CD1c-positive myeloid dendritic cell (primary cell): ENCODE data around the gene CCDC106.

ENCODE experiments used
- DNase-seq: peaks from one replicate; pipeline ENCODE4 v3.0.0-alpha.2; 2016; ENCODE audit errors: extremely low spot score

Gene CCDC106

DNA sequence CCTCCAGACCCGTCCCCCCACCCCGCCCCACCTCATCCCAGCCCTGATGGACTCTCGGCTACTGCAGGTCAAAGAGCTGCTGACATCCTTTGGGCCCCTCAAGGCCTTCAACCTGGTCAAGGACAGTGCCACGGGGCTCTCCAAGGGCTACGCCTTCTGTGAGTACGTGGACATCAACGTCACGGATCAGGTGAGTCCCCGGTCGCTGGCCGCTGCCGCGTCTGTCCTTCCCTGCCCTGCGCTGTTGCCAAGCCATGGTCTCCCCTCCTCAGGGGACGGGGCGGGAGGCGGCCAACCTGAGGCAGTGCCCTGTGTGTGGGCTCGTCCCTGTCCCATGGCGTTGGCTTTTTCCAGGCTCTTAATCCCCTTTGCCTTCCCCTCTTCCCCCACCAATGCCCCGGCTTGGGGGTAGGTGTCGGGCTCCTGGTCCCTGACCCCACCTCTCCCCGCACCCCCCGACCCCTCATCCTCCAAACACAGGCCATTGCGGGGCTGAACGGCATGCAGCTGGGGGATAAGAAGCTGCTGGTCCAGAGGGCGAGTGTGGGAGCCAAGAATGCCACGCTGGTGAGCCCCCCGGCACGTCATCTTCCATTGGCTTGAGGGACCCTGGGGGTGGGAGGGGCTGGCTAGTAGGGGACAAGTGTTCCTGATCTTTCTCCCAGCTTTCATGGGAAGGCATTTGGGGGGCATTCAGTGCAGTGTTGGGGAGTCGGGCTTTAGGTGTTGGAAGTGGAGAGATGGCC lies 20.8 kb downstream of the CCDC106 start:
- no peak for DNase-seq

DNA sequence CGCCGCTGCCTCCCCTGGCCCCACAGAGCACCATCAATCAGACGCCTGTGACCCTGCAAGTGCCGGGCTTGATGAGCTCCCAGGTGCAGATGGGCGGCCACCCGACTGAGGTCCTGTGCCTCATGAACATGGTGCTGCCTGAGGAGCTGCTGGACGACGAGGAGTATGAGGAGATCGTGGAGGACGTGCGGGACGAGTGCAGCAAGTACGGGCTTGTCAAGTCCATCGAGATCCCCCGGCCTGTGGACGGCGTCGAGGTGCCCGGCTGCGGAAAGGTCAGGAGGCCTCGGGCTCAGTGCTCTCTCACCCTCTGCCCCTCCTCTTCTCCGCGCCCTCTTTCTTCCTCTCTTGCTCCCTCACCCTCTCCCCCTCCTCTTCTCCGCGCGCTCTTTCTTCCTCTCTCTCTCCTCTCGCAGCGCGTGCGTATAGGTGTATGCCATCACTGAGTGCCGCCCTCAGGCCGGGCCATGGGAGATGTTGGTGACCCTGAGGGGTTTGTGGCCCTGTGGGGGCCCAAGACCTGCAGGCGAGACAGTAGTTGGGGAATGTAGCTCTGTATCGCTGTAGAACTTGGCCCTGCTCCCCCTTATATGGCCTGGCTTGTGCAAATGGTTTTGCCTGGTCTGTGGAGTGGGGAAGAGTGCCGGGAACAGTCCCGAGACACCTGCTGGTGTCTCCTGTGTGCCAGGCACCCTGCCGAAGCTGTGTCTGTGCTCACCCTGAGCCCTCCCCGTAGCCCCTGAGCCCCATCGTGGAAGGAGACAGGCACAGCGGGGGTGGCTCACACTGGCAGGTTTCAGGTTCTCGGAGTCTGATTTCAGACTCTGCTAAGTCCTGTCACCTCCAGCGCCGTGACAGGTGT lies 21.6 kb downstream of the CCDC106 start:
- no peak for DNase-seq

GRCh38 chr19:55670280-55671053 lies 22.5 kb downstream of the CCDC106 start:
- DNase-seq = no peak

DNA sequence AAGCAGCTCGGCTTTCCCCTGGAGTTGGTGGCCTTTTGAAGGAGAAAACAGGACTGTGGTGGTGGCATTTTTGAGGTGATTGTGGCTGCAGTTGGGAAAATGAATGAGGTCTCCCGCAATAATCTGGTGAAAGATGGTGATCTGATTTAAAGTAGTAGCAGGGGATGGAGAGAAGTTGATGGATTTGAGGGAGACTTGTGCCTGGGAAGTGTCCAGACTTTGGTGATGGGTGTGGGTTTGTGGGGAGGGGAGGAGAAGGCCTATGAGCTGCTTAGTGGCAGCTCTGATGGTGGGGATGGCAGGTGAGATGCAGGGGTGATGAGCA lies 23.0 kb downstream of the CCDC106 start:
- no peak for DNase-seq

- DNase-seq = no peak
Observed at GRCh38 chr19:55672418-55672817, 24.4 kb downstream of the CCDC106 start.

GRCh38 chr19:55673465-55673864 lies 25.5 kb downstream of the CCDC106 start:
- no peak for DNase-seq

DNA sequence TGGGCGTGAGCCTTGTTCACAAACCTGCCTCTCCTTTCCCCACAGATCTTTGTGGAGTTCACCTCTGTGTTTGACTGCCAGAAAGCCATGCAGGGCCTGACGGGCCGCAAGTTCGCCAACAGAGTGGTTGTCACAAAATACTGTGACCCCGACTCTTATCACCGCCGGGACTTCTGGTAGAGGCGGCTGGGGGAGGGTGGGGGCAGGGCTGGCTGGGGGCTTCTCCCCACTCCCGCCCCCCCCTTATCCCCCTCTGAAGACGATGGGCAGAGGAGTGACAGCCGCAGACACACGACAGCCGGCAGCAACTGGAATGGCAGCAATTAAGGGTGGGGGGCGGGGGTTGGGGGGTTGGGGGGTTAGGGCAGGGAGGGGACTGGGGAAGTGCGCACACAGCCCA lies 25.9 kb downstream of the CCDC106 start:
- DNase-seq = no peak

GRCh38 chr19:55674459-55674840 lies 26.4 kb downstream of the CCDC106 start:
- DNase-seq = no peak

DNA sequence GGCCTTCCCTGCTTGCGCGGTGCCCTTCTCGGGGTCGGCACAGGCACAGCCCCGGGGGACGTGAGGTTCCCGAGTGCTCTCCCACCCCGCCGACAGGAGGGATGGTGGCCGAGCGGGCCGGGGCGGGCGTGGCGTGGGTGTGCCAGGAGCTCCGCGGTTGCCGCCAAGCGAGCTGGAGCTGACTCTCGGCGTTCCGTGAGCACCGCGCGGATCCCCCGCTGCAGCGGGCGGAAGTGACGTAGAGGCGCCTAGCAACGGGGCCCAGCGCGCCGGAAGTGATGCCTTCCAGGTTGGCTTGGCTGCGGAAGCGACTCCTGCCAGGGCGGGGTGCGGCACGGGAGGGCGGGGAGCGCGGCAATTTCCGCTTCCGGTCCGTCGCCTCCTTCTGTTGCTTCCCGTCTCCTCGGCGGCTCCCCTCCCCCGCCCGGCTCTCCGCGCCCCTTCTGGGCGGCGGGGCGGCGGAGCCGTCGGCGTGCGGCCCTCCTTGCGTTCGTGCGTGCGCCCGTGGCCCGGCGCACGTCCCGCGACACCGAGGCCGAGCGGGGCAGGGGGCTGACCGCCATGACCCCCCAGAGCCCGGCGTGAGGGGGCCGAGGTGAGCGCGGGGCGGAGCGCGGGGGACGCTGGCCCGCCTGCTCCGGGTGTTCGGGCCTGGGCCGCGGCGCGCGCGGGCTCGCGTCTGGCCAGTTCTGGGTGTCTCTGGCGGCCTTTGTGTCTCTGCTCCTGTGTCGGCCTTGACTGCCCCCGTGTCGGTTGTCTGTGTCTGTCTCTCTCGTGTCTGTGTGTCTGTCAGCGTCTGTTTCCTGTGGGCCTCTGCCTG lies 27.0 kb downstream of the CCDC106 start, which contains the start of gene EPN1:
Gene EPN1 (plus strand): TSS at position 386 of the 820 bp plus-strand sequence. CDS start 3,402 bp downstream, outside the sequence.
- DNase-seq = peak; percentile 98

DNA sequence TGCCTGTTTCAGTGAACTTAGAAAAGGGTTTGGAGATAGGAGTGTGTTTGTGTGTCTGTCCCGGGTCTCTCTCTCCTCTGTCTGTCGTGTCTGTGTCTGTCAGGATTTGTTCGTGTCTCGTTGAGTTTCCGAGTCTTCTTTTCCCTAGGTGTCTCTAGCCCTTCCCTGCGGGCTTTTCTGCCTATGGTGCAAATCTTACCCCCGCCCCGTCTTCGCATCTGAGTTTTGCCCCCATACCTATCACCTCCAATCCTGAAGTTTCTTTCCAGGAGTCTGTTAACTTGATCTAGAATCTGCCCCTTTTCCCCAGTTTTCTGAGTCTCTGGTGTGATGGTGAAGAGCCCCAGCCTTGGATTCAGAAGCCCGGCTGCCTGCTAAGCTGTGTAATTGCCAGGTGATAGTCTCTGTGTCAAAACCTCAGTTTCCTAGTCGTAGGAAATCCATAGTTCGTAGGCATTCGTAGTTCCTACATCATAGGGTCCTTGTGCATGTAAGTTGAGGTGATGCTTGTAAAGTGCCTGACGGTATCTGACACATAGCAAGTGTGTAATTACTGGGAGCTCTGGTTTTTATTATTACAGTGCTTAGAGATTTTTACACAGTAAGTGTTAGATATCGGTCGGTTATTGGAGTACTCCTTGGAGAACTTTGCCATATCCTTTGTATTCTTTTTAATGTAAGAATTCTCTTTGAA lies 27.8 kb downstream of the CCDC106 start:
- DNase-seq = no peak

DNA sequence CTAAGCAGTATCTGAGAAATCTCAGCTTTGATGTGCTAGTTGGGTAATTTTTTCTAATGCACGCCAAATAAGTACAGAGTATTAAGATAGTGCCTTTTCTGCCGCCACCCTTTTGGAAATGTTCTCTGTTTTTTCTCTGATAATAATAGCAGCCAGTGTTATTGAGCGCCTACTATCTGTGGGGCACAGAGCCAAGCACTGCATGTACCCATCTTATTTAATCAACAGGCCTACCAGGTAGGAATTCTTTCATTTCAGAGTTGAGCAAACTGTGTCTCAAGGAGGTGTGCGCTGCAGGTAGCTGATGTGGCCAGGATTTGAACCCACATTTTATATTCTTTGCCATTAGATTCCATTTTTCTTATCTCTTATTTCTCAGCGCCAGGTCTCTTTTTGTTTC lies 28.4 kb downstream of the CCDC106 start:
- no peak for DNase-seq

- DNase-seq = no peak
Observed at GRCh38 chr19:55676889-55677505, 29.0 kb downstream of the CCDC106 start.

- peak; percentile 19 for DNase-seq
Observed at GRCh38 chr19:55677572-55678028, 29.6 kb downstream of the CCDC106 start.

GRCh38 chr19:55678121-55678671 lies 30.2 kb downstream of the CCDC106 start:
- DNase-seq = peak; percentile 84

- no peak for DNase-seq
Observed at GRCh38 chr19:55679343-55680257, 31.6 kb downstream of the CCDC106 start.

- no peak for DNase-seq
Observed at GRCh38 chr19:55680339-55681130, 32.5 kb downstream of the CCDC106 start.

GRCh38 chr19:55681131-55682092 lies 33.4 kb downstream of the CCDC106 start:
- no peak for DNase-seq
